Adrenal gland (tissue), 5 donors: Measurements from ENCODE around the gene KRT16.

Experiments used
- POLR2A ChIP-seq, 2 donors: fragments of 450-650 bp; IDR thresholded peaks; one replicate each; pipeline ENCODE4 v1.6.1; 2017; ENCODE audit warnings: antibody characterized with exemption in 2 of 2, mild to moderate bottlenecking in 2 of 2, moderate library complexity in 1 of 2
- TF ChIP-seq, protein P1 (sequence below), 6 experiments: fragments of 450-650 bp in 4 of 6; fragments of 200-600 bp in 2 of 6; sonication (generic) in 1 of 6; IDR thresholded peaks; 1 replicate in 5 of 6; 2 replicates in 1 of 6; pipeline versions ENCODE4 v1.5.1 to v1.8.0; 2016 to 2021; ENCODE audit warnings: antibody characterized with exemption in 6 of 6, mild to moderate bottlenecking in 2 of 6, moderate library complexity in 1 of 6
- donor health status: DM: no; HTN: no; CAD: no.

DNA sequence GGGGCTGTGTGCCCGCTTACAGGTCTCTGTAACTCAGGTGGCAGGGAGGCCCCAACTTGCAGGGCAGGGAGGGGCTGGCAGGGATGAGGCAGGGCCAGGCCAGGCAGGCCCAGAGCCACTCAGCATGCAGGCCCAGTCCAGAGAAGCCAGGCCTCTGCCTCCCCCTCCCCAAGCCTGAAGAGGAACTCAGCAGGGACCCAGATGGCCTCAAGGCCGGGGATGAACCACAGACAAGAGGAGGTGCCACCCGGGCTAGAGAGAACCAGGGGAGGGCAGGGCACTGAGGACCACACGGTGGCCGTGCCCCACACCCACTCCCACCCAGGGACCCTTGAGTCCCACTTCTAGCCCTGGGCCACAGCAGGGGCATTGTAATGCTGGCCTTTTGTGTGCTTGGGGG, 46.3 kb upstream of the KRT16 start:
- TF ChIP-seq POLR2A (IDR thresholded peaks at IDR 0.05), result no peak
- TF ChIP-seq, protein P1, sequence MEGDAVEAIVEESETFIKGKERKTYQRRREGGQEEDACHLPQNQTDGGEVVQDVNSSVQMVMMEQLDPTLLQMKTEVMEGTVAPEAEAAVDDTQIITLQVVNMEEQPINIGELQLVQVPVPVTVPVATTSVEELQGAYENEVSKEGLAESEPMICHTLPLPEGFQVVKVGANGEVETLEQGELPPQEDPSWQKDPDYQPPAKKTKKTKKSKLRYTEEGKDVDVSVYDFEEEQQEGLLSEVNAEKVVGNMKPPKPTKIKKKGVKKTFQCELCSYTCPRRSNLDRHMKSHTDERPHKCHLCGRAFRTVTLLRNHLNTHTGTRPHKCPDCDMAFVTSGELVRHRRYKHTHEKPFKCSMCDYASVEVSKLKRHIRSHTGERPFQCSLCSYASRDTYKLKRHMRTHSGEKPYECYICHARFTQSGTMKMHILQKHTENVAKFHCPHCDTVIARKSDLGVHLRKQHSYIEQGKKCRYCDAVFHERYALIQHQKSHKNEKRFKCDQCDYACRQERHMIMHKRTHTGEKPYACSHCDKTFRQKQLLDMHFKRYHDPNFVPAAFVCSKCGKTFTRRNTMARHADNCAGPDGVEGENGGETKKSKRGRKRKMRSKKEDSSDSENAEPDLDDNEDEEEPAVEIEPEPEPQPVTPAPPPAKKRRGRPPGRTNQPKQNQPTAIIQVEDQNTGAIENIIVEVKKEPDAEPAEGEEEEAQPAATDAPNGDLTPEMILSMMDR (IDR thresholded peaks at IDR 0.05), result no peak
